ENCODE data around the gene HIGD2A. TPM values are rescaled to one million over a fixed set of nuclear protein-coding genes. Genes with fewer than 3 reads are reported as not detected.
A peak's percentile ranks its signal among the peaks of the same experiment; 100 is the strongest.

The HIGD2A gene
- total and polyA plus RNA-seq, 2 of the 13 experiments (the other 11 are each of a cell fraction or from before 2014, with no cell fraction given): 89.2 to 146 TPM

- TF ChIP-seq SAP130 (CRISPR knock-in tag; IDR thresholded peaks at IDR 0.05; ENCODE audit: low read depth): peak; percentile 99
- no peak for TF ChIP-seq ETS1 (CRISPR knock-in tag; IDR thresholded peaks at IDR 0.05)
- TF ChIP-seq ZNF878 (CRISPR knock-in tag; IDR thresholded peaks at IDR 0.05): peak; percentile 81; the same call in 1 of the 2 replicates
- peak; percentile 86 for TF ChIP-seq HMGXB3 (CRISPR knock-in tag; IDR thresholded peaks at IDR 0.05; ENCODE audit: borderline replicate concordance)
- TF ChIP-seq MXI1 (IDR thresholded peaks at IDR 0.05; ENCODE audit: borderline replicate concordance, low read depth, low read length): peak; percentile 99
- TF ChIP-seq SMC3 (IDR thresholded peaks at IDR 0.05; ENCODE audit: low read length): no peak
- no peak for TF ChIP-seq ZUFSP (CRISPR knock-in tag; IDR thresholded peaks at IDR 0.05; ENCODE audit: borderline replicate concordance)
- TF ChIP-seq ZNF292 (CRISPR knock-in tag; IDR thresholded peaks at IDR 0.05; ENCODE audit: borderline replicate concordance, low read depth): no peak
- no peak for TF ChIP-seq REXO4 (CRISPR knock-in tag; IDR thresholded peaks at IDR 0.05; ENCODE audit: borderline replicate concordance)
- TF ChIP-seq XRCC5 (optimal IDR thresholded peaks at IDR 0.05; ENCODE audit: low read length): peak; percentile 94
- TF ChIP-seq BRCA1 (CRISPR knock-in tag; IDR thresholded peaks at IDR 0.05): peak; percentile 81
- no peak; the same call in 1 of the 2 replicates for TF ChIP-seq SNAI1 (CRISPR knock-in tag; IDR thresholded peaks at IDR 0.05; ENCODE audit: borderline replicate concordance)
- TF ChIP-seq ZBED4 (CRISPR knock-in tag; IDR thresholded peaks at IDR 0.05; ENCODE audit: borderline replicate concordance): no peak
- TF ChIP-seq ZNF33B (CRISPR knock-in tag; IDR thresholded peaks at IDR 0.05): 0 out of 2 replicates have a peak, but pooled peaks have one; percentile 41
- TF ChIP-seq ZNF230 (CRISPR knock-in tag; IDR thresholded peaks at IDR 0.05): peak; percentile 95
- TF ChIP-seq CAMTA2 (CRISPR knock-in tag; IDR thresholded peaks at IDR 0.05; ENCODE audit: borderline replicate concordance): no peak
- 0 out of 2 replicates have a peak, but pooled peaks have one; percentile 51 for TF ChIP-seq FLYWCH1 (CRISPR knock-in tag; IDR thresholded peaks at IDR 0.05)
- peak; percentile 33; the same call in 1 of the 2 replicates for TF ChIP-seq SAFB2 (CRISPR knock-in tag; IDR thresholded peaks at IDR 0.05; ENCODE audit: borderline replicate concordance, low read depth)
Observed at GRCh38 chr5:176388444-176389134, at the start of gene HIGD2A, which contains the start of gene NOP16 (continued).

Measured in HepG2 (cell line).